ENCODE measurements around the gene ERO1B.

GRCh38 chr1:236211815-236212214, 69.9 kb downstream of the ERO1B start:
- no peak for TF ChIP-seq CTCF (IDR thresholded peaks at IDR 0.05; ENCODE audit: insufficient read depth, low read length)
- TF ChIP-seq, protein P1, sequence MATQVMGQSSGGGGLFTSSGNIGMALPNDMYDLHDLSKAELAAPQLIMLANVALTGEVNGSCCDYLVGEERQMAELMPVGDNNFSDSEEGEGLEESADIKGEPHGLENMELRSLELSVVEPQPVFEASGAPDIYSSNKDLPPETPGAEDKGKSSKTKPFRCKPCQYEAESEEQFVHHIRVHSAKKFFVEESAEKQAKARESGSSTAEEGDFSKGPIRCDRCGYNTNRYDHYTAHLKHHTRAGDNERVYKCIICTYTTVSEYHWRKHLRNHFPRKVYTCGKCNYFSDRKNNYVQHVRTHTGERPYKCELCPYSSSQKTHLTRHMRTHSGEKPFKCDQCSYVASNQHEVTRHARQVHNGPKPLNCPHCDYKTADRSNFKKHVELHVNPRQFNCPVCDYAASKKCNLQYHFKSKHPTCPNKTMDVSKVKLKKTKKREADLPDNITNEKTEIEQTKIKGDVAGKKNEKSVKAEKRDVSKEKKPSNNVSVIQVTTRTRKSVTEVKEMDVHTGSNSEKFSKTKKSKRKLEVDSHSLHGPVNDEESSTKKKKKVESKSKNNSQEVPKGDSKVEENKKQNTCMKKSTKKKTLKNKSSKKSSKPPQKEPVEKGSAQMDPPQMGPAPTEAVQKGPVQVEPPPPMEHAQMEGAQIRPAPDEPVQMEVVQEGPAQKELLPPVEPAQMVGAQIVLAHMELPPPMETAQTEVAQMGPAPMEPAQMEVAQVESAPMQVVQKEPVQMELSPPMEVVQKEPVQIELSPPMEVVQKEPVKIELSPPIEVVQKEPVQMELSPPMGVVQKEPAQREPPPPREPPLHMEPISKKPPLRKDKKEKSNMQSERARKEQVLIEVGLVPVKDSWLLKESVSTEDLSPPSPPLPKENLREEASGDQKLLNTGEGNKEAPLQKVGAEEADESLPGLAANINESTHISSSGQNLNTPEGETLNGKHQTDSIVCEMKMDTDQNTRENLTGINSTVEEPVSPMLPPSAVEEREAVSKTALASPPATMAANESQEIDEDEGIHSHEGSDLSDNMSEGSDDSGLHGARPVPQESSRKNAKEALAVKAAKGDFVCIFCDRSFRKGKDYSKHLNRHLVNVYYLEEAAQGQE (IDR thresholded peaks at IDR 0.05; ENCODE audit: insufficient replicate concordance, low read depth), result no peak
- no peak for TF ChIP-seq POLR2AphosphoS5 (IDR thresholded peaks at IDR 0.05; ENCODE audit: low read depth)
